Measurements from ENCODE around the gene SLC28A1. TPM values are rescaled to one million over a fixed set of nuclear protein-coding genes. Genes with fewer than 3 reads are reported as not detected.

The SLC28A1 gene
- total RNA-seq, 1 experiment from 2014 or later: not detected

DNA sequence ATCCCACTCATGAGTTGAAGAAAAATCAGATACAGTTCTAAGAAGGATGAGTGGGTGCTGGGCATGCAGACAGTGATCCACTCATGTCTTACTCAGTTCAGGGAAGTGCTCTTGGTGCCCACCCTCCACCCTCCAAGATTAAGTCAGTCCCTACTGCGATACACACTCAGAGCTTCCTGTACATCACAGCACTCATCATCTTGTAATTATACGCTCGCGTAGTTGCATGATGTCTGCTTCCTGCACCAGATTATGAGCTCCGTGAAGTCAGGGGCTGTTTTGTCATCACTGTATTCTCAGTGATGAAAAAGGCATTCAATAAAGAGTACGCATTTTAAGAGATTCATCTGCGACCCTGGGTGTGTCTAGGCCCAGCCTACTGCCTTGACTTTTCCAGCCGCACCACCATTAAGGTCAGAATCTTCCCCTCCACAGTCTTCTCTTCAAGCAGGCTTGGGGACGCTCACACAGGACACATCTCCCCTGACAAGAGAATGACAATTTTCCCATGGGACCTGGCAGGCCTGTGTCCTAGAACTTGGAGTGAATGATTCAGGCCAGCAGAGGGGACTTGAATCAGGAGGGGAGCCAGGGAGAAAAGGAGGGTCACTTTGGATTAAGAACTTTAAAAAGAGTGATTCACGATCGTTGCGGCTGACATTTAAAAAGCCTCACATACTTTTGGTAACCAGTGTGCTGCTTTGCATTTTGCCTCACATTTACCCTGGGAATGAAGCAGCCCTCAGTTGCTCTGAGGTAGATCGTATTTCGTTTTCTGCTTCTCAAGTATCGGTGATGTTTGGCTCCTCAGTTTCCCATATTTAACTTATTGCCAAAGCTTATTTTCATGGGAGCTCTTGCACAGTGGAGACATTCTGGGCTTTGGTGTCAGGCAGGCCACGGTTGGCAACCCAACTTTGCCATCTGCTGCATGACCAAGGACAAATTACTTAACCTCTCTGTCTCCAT is 89.3 kb downstream of the SLC28A1 start:
- no peak for DNase-seq (ENCODE audit: low read depth, low spot score)
- intact Hi-C loops (cut with micrococcal nuclease; ENCODE audit: unreplicated experiment): no loop called here
- in situ Hi-C loops (cut with HindIII; ENCODE audit: low pct_unique_long_range_greater_than_20kb, low sequenced_read_pairs): no loop called here
- no peak for TF ChIP-seq TCF7L2 (IDR thresholded peaks at IDR 0.05; ENCODE audit: low read depth, low read length)
- TF ChIP-seq, protein P1, sequence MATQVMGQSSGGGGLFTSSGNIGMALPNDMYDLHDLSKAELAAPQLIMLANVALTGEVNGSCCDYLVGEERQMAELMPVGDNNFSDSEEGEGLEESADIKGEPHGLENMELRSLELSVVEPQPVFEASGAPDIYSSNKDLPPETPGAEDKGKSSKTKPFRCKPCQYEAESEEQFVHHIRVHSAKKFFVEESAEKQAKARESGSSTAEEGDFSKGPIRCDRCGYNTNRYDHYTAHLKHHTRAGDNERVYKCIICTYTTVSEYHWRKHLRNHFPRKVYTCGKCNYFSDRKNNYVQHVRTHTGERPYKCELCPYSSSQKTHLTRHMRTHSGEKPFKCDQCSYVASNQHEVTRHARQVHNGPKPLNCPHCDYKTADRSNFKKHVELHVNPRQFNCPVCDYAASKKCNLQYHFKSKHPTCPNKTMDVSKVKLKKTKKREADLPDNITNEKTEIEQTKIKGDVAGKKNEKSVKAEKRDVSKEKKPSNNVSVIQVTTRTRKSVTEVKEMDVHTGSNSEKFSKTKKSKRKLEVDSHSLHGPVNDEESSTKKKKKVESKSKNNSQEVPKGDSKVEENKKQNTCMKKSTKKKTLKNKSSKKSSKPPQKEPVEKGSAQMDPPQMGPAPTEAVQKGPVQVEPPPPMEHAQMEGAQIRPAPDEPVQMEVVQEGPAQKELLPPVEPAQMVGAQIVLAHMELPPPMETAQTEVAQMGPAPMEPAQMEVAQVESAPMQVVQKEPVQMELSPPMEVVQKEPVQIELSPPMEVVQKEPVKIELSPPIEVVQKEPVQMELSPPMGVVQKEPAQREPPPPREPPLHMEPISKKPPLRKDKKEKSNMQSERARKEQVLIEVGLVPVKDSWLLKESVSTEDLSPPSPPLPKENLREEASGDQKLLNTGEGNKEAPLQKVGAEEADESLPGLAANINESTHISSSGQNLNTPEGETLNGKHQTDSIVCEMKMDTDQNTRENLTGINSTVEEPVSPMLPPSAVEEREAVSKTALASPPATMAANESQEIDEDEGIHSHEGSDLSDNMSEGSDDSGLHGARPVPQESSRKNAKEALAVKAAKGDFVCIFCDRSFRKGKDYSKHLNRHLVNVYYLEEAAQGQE (IDR thresholded peaks at IDR 0.05; ENCODE audit: insufficient read depth in 1 of 2, low read depth in 2 of 2, low read length in 1 of 2): no peak
- TF ChIP-seq, protein P2, sequence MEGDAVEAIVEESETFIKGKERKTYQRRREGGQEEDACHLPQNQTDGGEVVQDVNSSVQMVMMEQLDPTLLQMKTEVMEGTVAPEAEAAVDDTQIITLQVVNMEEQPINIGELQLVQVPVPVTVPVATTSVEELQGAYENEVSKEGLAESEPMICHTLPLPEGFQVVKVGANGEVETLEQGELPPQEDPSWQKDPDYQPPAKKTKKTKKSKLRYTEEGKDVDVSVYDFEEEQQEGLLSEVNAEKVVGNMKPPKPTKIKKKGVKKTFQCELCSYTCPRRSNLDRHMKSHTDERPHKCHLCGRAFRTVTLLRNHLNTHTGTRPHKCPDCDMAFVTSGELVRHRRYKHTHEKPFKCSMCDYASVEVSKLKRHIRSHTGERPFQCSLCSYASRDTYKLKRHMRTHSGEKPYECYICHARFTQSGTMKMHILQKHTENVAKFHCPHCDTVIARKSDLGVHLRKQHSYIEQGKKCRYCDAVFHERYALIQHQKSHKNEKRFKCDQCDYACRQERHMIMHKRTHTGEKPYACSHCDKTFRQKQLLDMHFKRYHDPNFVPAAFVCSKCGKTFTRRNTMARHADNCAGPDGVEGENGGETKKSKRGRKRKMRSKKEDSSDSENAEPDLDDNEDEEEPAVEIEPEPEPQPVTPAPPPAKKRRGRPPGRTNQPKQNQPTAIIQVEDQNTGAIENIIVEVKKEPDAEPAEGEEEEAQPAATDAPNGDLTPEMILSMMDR (IDR thresholded peaks at IDR 0.05): no peak
- no peak for TF ChIP-seq POLR2AphosphoS5 (IDR thresholded peaks at IDR 0.05; ENCODE audit: low read depth, low read length)
- TF ChIP-seq SIN3A (IDR thresholded peaks at IDR 0.05; ENCODE audit: borderline replicate concordance, insufficient read depth, low read depth, low read length): no peak
- H3K27me3 ChIP-seq (ENCODE audit: control insufficient read depth, insufficient read depth, low read length): no peaks in the 10 kb centered on the region
- no peaks in the 10 kb centered on the region for H3K9me3 ChIP-seq (ENCODE audit: control insufficient read depth, insufficient read depth, low read depth, low read length)
- H3K4me3 ChIP-seq (ENCODE audit: low read depth in 2 of 2, low read length in 2 of 2): no peak overlapping the region
- H3K27ac ChIP-seq (ENCODE audit: low read length): no peak overlapping the region
- ChIA-PET POLR2A (interaction anchor here (0.6 kb wide), 1 partner anchor 265 kb away, joined by 3 read pairs; no protein-coding TSS in a partner anchor), CTCF (no interaction called here)
- H3K36me3 ChIP-seq (ENCODE audit: control insufficient read depth, insufficient read depth, low read length): no peaks in the 10 kb centered on the region
- ATAC-seq: no peak
- no TSS peak for BruUV-seq (replicated peaks)
- H3K4me1 ChIP-seq (ENCODE audit: control insufficient read depth, insufficient read depth, low read length): no peaks in the 10 kb centered on the region

GRCh38 chr15:84975871-84976351 is 91.4 kb downstream of the SLC28A1 start:
- in situ Hi-C loops (cut with HindIII; ENCODE audit: low pct_unique_long_range_greater_than_20kb, low sequenced_read_pairs): no loop called here
- CTCF ChIA-PET: no interaction called here
- no peak for ATAC-seq
- no peak overlapping the region for H3K4me3 ChIP-seq (ENCODE audit: low read depth in 2 of 2, low read length in 2 of 2)
- H3K27me3 ChIP-seq (ENCODE audit: control insufficient read depth, insufficient read depth, low read length): no peaks in the 10 kb centered on the region
- DNase-seq (ENCODE audit: low read depth, low spot score): no peak
- no peak overlapping the region for H3K27ac ChIP-seq (ENCODE audit: low read length)
- intact Hi-C loops (cut with micrococcal nuclease; ENCODE audit: unreplicated experiment): no loop called here
- H3K4me1 ChIP-seq (ENCODE audit: control insufficient read depth, insufficient read depth, low read length): peaks cover 9% of the 10 kb centered on the region
- POLR2A ChIA-PET: no interaction called here
- no peaks in the 10 kb centered on the region for H3K9me3 ChIP-seq (ENCODE audit: control insufficient read depth, insufficient read depth, low read depth, low read length)
- TF ChIP-seq, protein P1 (IDR thresholded peaks at IDR 0.05; ENCODE audit: insufficient read depth in 1 of 2, low read depth in 2 of 2, low read length in 1 of 2): no peak
- no peak for TF ChIP-seq POLR2AphosphoS5 (IDR thresholded peaks at IDR 0.05; ENCODE audit: low read depth, low read length)
- no TSS peak for BruUV-seq (replicated peaks)
- no peaks in the 10 kb centered on the region for H3K36me3 ChIP-seq (ENCODE audit: control insufficient read depth, insufficient read depth, low read length)

All from Panc1 (cell line).